ENCODE data around the gene HLTF. TPM values are rescaled to one million over a fixed set of nuclear protein-coding genes. Genes with fewer than 3 reads are reported as not detected.

Gene HLTF, protein sequence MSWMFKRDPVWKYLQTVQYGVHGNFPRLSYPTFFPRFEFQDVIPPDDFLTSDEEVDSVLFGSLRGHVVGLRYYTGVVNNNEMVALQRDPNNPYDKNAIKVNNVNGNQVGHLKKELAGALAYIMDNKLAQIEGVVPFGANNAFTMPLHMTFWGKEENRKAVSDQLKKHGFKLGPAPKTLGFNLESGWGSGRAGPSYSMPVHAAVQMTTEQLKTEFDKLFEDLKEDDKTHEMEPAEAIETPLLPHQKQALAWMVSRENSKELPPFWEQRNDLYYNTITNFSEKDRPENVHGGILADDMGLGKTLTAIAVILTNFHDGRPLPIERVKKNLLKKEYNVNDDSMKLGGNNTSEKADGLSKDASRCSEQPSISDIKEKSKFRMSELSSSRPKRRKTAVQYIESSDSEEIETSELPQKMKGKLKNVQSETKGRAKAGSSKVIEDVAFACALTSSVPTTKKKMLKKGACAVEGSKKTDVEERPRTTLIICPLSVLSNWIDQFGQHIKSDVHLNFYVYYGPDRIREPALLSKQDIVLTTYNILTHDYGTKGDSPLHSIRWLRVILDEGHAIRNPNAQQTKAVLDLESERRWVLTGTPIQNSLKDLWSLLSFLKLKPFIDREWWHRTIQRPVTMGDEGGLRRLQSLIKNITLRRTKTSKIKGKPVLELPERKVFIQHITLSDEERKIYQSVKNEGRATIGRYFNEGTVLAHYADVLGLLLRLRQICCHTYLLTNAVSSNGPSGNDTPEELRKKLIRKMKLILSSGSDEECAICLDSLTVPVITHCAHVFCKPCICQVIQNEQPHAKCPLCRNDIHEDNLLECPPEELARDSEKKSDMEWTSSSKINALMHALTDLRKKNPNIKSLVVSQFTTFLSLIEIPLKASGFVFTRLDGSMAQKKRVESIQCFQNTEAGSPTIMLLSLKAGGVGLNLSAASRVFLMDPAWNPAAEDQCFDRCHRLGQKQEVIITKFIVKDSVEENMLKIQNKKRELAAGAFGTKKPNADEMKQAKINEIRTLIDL
- 40.3 TPM for polyA plus RNA-seq (2013)

DNA sequence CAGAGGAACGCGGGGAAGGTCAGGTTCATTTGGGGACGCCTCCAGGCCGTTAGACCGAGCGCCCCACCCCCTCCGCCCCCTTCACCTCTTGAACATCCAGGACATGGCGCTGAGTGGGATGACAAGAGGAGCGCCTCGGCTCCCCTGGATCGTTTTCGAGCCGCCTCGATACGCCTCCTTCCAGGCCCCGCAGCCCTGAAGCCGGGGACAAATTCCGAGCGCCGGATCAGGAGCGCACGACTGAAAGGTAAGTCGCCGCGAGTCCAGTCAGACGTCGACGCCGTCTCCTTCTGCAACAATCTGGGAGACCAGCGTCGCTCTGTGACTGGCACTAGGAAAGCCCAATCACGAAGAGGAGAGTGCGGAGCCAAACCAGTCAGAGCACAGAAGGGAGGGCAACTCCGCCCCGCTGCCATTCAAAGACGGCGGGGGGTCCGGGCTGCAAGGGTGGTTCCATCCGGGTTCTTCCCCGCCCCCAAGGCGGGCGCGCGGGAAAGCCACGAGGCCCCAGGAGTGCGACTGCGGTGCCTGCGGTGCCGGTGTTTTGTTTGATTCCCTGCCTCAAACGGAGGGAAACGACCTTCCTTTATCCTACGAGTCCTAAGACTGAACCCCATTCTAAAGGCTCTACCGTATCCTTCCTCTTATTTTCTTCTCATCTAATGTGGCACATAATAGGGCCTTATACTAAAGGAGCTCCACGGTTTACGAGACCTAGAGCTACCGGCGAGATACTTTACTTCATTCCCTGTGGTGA is at the start of gene HLTF:
Gene HLTF (minus strand): TSS at position 302 of the 757 bp plus-strand sequence. CDS start 197 bp downstream, at position 105.
- DNase-seq, result peak; percentile 98 to 99 (median 98)
- WGBS (ENCODE audit: insufficient coverage), result 7% methylated on average over 54 of the region's 57 CpGs
- H3K27me3 ChIP-seq (replicated peaks in 2 of 5; ENCODE audit: control insufficient read depth in 4 of 5, insufficient read depth in 5 of 5, low read length in 4 of 5), result no peaks in the 10 kb centered on the region
- CTCF ChIA-PET, result interaction anchor here (1.3 to 2.1 kb wide), 3 partner anchors 8 to 189 kb away, joined by 3 to 6 read pairs (median 3); no protein-coding TSS in a partner anchor
- peaks cover 5 to 8% (median 6%) of the 10 kb centered on the region in 4 experiments for H3K36me3 ChIP-seq (ENCODE audit: control insufficient read depth in 4 of 4, insufficient read depth in 4 of 4, low read length in 3 of 4)
- peak within 1 kb of the TSS; percentile 79 to 99 (median 96) for H3K4me3 ChIP-seq (ENCODE audit: control insufficient read depth in 1 of 7, extremely low read depth in 1 of 7, insufficient read depth in 4 of 7, low read depth in 2 of 7, low read length in 6 of 7)
- peaks cover 0 to 15% (median 8%) of the 10 kb centered on the region in 4 experiments for H3K4me1 ChIP-seq (ENCODE audit: control extremely low read depth in 1 of 4, control insufficient read depth in 4 of 4, insufficient read depth in 4 of 4, low read length in 3 of 4)
- H3K9me3 ChIP-seq (ENCODE audit: control extremely low read depth in 1 of 5, control insufficient read depth in 4 of 5, insufficient read depth in 2 of 5, low read depth in 1 of 5, low read length in 4 of 5), result no peaks in the 10 kb centered on the region
- POLR2A ChIA-PET, result no interaction called here
- peak within 1 kb of the TSS; percentile 74 to 81 for H3K27ac ChIP-seq (ENCODE audit: insufficient read depth in 1 of 2, low read depth in 1 of 2, low read length in 2 of 2, poor library complexity in 1 of 2, severe bottlenecking in 2 of 2)

DNA sequence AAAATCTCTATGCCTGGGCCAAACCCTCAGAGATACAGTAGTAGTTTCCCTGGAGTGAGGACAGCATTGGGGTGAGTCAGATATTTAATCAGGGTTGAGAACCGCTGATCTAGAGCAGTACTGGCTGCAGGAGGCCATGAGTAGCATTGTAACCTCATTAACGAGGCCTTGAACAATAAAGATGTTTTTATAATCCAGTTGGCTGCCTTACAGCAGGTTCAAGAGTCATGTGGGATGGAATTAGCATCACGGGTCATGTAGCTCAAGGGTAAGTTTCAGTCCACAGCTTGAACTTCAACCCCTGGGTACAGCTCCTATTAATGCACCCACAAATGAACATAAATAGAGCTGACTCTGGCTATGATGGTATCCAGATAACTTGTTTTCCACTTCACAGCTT is 48.2 kb upstream of the HLTF start:
- CTCF ChIA-PET, result interaction anchor here (1.2 to 1.3 kb wide), 2 partner anchors 12 to 16 kb away, joined by 3 read pairs; no protein-coding TSS in a partner anchor
- DNase-seq, result no peak
- no peak overlapping the region for H3K27ac ChIP-seq (ENCODE audit: insufficient read depth in 1 of 2, low read depth in 1 of 2, low read length in 2 of 2, poor library complexity in 1 of 2, severe bottlenecking in 2 of 2)

GRCh38 chr3:149131589-149131988 is 45.3 kb upstream of the HLTF start:
- POLR2A ChIA-PET, result no interaction called here
- peaks cover 10 to 26% (median 16%) of the 10 kb centered on the region in 4 experiments for H3K4me1 ChIP-seq (ENCODE audit: control extremely low read depth in 1 of 4, control insufficient read depth in 4 of 4, insufficient read depth in 4 of 4, low read length in 3 of 4)

More for the DNA sequence above, 48.2 kb upstream of the HLTF start:
- H3K4me3 ChIP-seq (ENCODE audit: control insufficient read depth in 1 of 7, extremely low read depth in 1 of 7, insufficient read depth in 4 of 7, low read depth in 2 of 7, low read length in 6 of 7), result no peak overlapping the region
- no peaks in the 10 kb centered on the region for H3K9me3 ChIP-seq (ENCODE audit: control extremely low read depth in 1 of 5, control insufficient read depth in 4 of 5, insufficient read depth in 2 of 5, low read depth in 1 of 5, low read length in 4 of 5)
- H3K36me3 ChIP-seq (ENCODE audit: control insufficient read depth in 4 of 4, insufficient read depth in 4 of 4, low read length in 3 of 4), result peaks cover 0 to 5% (median 0%) of the 10 kb centered on the region in 4 experiments
- no peaks in the 10 kb centered on the region for H3K27me3 ChIP-seq (replicated peaks in 2 of 5; ENCODE audit: control insufficient read depth in 4 of 5, insufficient read depth in 5 of 5, low read length in 4 of 5)
- peaks cover 4 to 17% (median 11%) of the 10 kb centered on the region in 4 experiments for H3K4me1 ChIP-seq (ENCODE audit: control extremely low read depth in 1 of 4, control insufficient read depth in 4 of 4, insufficient read depth in 4 of 4, low read length in 3 of 4)
- POLR2A ChIA-PET, result no interaction called here
- 100% methylated on average over 2 of the region's 3 CpGs for WGBS (ENCODE audit: insufficient coverage)

DNA sequence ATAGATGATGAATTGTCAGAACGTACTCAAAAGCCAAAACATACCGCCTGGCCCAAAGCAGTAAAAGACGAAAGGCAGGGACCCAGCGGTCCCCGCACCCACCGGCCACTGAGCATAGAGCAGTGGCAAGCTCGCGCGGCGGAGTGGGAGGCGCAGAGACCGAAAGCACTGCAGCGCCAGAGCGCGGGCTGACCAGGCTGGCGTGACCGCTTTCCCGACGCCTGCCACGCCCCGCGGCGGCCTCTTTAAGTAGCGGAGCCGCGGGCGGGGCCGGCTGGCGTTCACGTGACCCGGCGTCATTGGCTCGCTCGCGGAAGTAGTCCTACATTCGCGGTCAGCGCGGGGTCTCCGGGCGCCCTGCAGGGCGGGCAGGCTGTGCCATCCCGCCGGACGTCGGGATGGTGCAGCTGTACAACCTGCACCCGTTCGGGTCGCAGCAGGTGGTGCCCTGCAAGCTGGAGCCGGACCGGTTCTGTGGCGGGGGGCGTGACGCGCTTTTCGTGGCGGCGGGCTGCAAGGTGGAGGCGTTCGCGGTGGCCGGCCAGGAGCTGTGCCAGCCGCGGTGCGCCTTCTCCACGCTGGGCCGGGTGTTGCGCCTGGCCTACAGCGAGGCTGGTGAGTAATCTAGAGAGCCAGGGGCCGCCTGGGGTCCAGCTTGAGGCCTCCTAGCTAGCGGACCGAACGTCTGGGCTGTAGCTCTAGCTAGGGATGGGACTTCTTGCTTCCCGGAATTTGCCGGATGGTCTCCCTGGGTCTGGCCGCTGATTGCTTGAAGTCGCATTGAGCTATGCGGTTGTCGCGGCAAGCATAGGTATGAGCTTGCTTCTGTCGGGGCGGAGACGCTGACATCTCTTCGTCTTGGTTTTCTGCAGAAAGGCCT is 43.2 kb upstream of the HLTF start, which contains the start of gene HPS3:
Gene HPS3 (plus strand): TSS at position 313 of the 880 bp plus-strand sequence. CDS start 86 bp downstream, at position 399.
- POLR2A ChIA-PET, result interaction anchor here (0.7 kb wide), 1 partner anchor 149 kb away, joined by 3 read pairs; no protein-coding TSS in a partner anchor
- WGBS (ENCODE audit: insufficient coverage), result under 1% methylated on average over 75 of the region's 84 CpGs
- peaks cover 10 to 26% (median 16%) of the 10 kb centered on the region in 4 experiments for H3K4me1 ChIP-seq (ENCODE audit: control extremely low read depth in 1 of 4, control insufficient read depth in 4 of 4, insufficient read depth in 4 of 4, low read length in 3 of 4)
- DNase-seq, result peak; percentile 83 to 92 (median 88)
- H3K4me3 ChIP-seq (ENCODE audit: control insufficient read depth in 1 of 7, extremely low read depth in 1 of 7, insufficient read depth in 4 of 7, low read depth in 2 of 7, low read length in 6 of 7), result peak within 1 kb of the TSS; percentile 85 to 97 (median 91)
- CTCF ChIA-PET, result interaction anchor here (0.7 to 2.2 kb wide), 8 partner anchors 9 to 203 kb away, joined by 3 to 17 read pairs (median 4); no protein-coding TSS in a partner anchor
- H3K27me3 ChIP-seq (replicated peaks in 2 of 5; ENCODE audit: control insufficient read depth in 4 of 5, insufficient read depth in 5 of 5, low read length in 4 of 5), result no peaks in the 10 kb centered on the region
- no peaks in the 10 kb centered on the region for H3K9me3 ChIP-seq (ENCODE audit: control extremely low read depth in 1 of 5, control insufficient read depth in 4 of 5, insufficient read depth in 2 of 5, low read depth in 1 of 5, low read length in 4 of 5)
- H3K27ac ChIP-seq (ENCODE audit: insufficient read depth in 1 of 2, low read depth in 1 of 2, low read length in 2 of 2, poor library complexity in 1 of 2, severe bottlenecking in 2 of 2), result peak within 1 kb of the TSS; percentile 37 to 75
- peaks cover 0 to 1% (median 0%) of the 10 kb centered on the region in 4 experiments for H3K36me3 ChIP-seq (ENCODE audit: control insufficient read depth in 4 of 4, insufficient read depth in 4 of 4, low read length in 3 of 4)

More at GRCh38 chr3:149131589-149131988, 45.3 kb upstream of the HLTF start:
- Histone ChIP-seq H3K4me3 (ENCODE audit: control insufficient read depth in 1 of 7, extremely low read depth in 1 of 7, insufficient read depth in 4 of 7, low read depth in 2 of 7, low read length in 6 of 7) (no peak overlapping the region), H3K27me3 (replicated peaks in 2 of 5; ENCODE audit: control insufficient read depth in 4 of 5, insufficient read depth in 5 of 5, low read length in 4 of 5) (no peaks in the 10 kb centered on the region), H3K27ac (ENCODE audit: insufficient read depth in 1 of 2, low read depth in 1 of 2, low read length in 2 of 2, poor library complexity in 1 of 2, severe bottlenecking in 2 of 2) (no peak overlapping the region), H3K9me3 (ENCODE audit: control extremely low read depth in 1 of 5, control insufficient read depth in 4 of 5, insufficient read depth in 2 of 5, low read depth in 1 of 5, low read length in 4 of 5) (no peaks in the 10 kb centered on the region), H3K36me3 (ENCODE audit: control insufficient read depth in 4 of 4, insufficient read depth in 4 of 4, low read length in 3 of 4) (peaks cover 0 to 5% (median 0%) of the 10 kb centered on the region in 4 experiments)
- no peak for DNase-seq
- 80% methylated on average over 4 of the region's 4 CpGs for WGBS (ENCODE audit: insufficient coverage)
- CTCF ChIA-PET, result interaction anchor here (1.0 kb wide), 1 partner anchor 19 kb away, joined by 3 read pairs; no protein-coding TSS in a partner anchor

GRCh38 chr3:149128821-149129220 is 42.5 kb upstream of the HLTF start:
- no peaks in the 10 kb centered on the region for H3K9me3 ChIP-seq (ENCODE audit: control extremely low read depth in 1 of 5, control insufficient read depth in 4 of 5, insufficient read depth in 2 of 5, low read depth in 1 of 5, low read length in 4 of 5)
- DNase-seq, result peak in 1 of 3 donors; percentile 17
- peak overlapping the region; percentile 37 to 75 for H3K27ac ChIP-seq (ENCODE audit: insufficient read depth in 1 of 2, low read depth in 1 of 2, low read length in 2 of 2, poor library complexity in 1 of 2, severe bottlenecking in 2 of 2)
- peaks cover 10 to 26% (median 16%) of the 10 kb centered on the region in 4 experiments for H3K4me1 ChIP-seq (ENCODE audit: control extremely low read depth in 1 of 4, control insufficient read depth in 4 of 4, insufficient read depth in 4 of 4, low read length in 3 of 4)
- H3K4me3 ChIP-seq (ENCODE audit: control insufficient read depth in 1 of 7, extremely low read depth in 1 of 7, insufficient read depth in 4 of 7, low read depth in 2 of 7, low read length in 6 of 7), result peak overlapping the region in 6 of 7 experiments; percentile 85 to 97 (median 93)
- no peaks in the 10 kb centered on the region for H3K27me3 ChIP-seq (replicated peaks in 2 of 5; ENCODE audit: control insufficient read depth in 4 of 5, insufficient read depth in 5 of 5, low read length in 4 of 5)
- POLR2A ChIA-PET, result no interaction called here
- CTCF ChIA-PET, result interaction anchor here (0.7 to 1.8 kb wide), 2 partner anchors 8 to 148 kb away, joined by 4 to 17 read pairs; no protein-coding TSS in a partner anchor
- H3K36me3 ChIP-seq (ENCODE audit: control insufficient read depth in 4 of 4, insufficient read depth in 4 of 4, low read length in 3 of 4), result no peaks in the 10 kb centered on the region
- 7% methylated on average over 2 of the region's 4 CpGs for WGBS (ENCODE audit: insufficient coverage)
